BE2C (cell line): ENCODE measurements around the gene KCNH1.

Experiments
- DNase-seq: peaks from one replicate; pipeline ENCODE4 v3.0.0-alpha.2; 2020
- H3K27me3 ChIP-seq: fragments of 250-450 bp; sonication (Bioruptor Pico); 2 replicates; pipeline ENCODE4 v1.5.1; 2020; ENCODE audit warnings: mild to moderate bottlenecking
- H3K36me3 ChIP-seq: fragments of 250-450 bp; sonication (Bioruptor Pico); 2 replicates; pipeline ENCODE4 v1.5.1; 2020; ENCODE audit warnings: mild to moderate bottlenecking
- H3K4me1 ChIP-seq: fragments of 250-450 bp; sonication (Bioruptor Pico); 2 replicates; pipeline ENCODE4 v1.5.1; 2020
- H3K4me3 ChIP-seq: 2 replicates; pipeline ENCODE4 v1.5.1; 2011; ENCODE audit warnings: low read depth, low read length
- H3K9me3 ChIP-seq: fragments of 250-450 bp; sonication (Bioruptor Pico); 2 replicates; pipeline ENCODE4 v1.5.1; 2020
- CTCF ChIP-seq: IDR thresholded peaks from 2 replicates; pipeline ENCODE4 v1.5.1; 2012; ENCODE audit warnings: mild to moderate bottlenecking, low read depth, low read length

The KCNH1 gene

GRCh38 chr1:210777914-210778313 is 356.0 kb downstream of the KCNH1 start:
- no peaks in the 10 kb centered on the region for H3K9me3 ChIP-seq
- no peaks in the 10 kb centered on the region for H3K36me3 ChIP-seq
- no peaks in the 10 kb centered on the region for H3K27me3 ChIP-seq
- no peak for TF ChIP-seq CTCF
- no peak for DNase-seq
- H3K4me1 ChIP-seq = no peaks in the 10 kb centered on the region
- H3K4me3 ChIP-seq = no peak overlapping the region

GRCh38 chr1:210776712-210777111 is 357.2 kb downstream of the KCNH1 start:
- no peak overlapping the region for H3K4me3 ChIP-seq
- H3K36me3 ChIP-seq = no peaks in the 10 kb centered on the region
- no peaks in the 10 kb centered on the region for H3K4me1 ChIP-seq
- no peak for DNase-seq
- no peak for TF ChIP-seq CTCF
- no peaks in the 10 kb centered on the region for H3K9me3 ChIP-seq
- H3K27me3 ChIP-seq = no peaks in the 10 kb centered on the region

GRCh38 chr1:210775289-210775688 is 358.7 kb downstream of the KCNH1 start:
- DNase-seq = no peak
- no peak overlapping the region for H3K4me3 ChIP-seq
- H3K27me3 ChIP-seq = no peaks in the 10 kb centered on the region
- H3K36me3 ChIP-seq = no peaks in the 10 kb centered on the region
- no peaks in the 10 kb centered on the region for H3K4me1 ChIP-seq
- H3K9me3 ChIP-seq = no peaks in the 10 kb centered on the region
- TF ChIP-seq CTCF = no peak

GRCh38 chr1:210773450-210773849 is 360.5 kb downstream of the KCNH1 start:
- H3K36me3 ChIP-seq = no peaks in the 10 kb centered on the region
- no peak for DNase-seq
- no peak for TF ChIP-seq CTCF
- no peak overlapping the region for H3K4me3 ChIP-seq
- no peaks in the 10 kb centered on the region for H3K4me1 ChIP-seq
- H3K9me3 ChIP-seq = no peaks in the 10 kb centered on the region
- H3K27me3 ChIP-seq = no peaks in the 10 kb centered on the region

GRCh38 chr1:210771131-210771530 is 362.8 kb downstream of the KCNH1 start:
- Histone ChIP-seq H3K4me3 (no peak overlapping the region), H3K4me1 (no peaks in the 10 kb centered on the region), H3K9me3 (no peaks in the 10 kb centered on the region), H3K36me3 (no peaks in the 10 kb centered on the region), H3K27me3 (no peaks in the 10 kb centered on the region)
- no peak for DNase-seq
- TF ChIP-seq CTCF = no peak

GRCh38 chr1:210770396-210770984 is 363.5 kb downstream of the KCNH1 start:
- Histone ChIP-seq H3K4me1 (no peaks in the 10 kb centered on the region), H3K36me3 (no peaks in the 10 kb centered on the region), H3K9me3 (no peaks in the 10 kb centered on the region), H3K4me3 (no peak overlapping the region), H3K27me3 (no peaks in the 10 kb centered on the region)
- no peak for DNase-seq
- TF ChIP-seq CTCF = no peak
